HUES64 (cell line): ENCODE data around the gene ROR2.

ENCODE experiments used
- H3K27ac ChIP-seq: 2 replicates; pipeline ENCODE4 v1.7.0; 2013; ENCODE audit warnings: low read depth, low read length, inconsistent platforms
- H3K27me3 ChIP-seq: 2 replicates; pipeline ENCODE4 v1.6.1; 2013; ENCODE audit warnings: mild to moderate bottlenecking, low read length; ENCODE audit not compliant: insufficient read depth
- H3K36me3 ChIP-seq: 2 replicates; pipeline ENCODE4 v1.6.1; 2013; ENCODE audit warnings: mild to moderate bottlenecking, low read length; ENCODE audit not compliant: insufficient read depth
- H3K4me1 ChIP-seq: 2 replicates; pipeline ENCODE4 v1.6.1; 2013; ENCODE audit warnings: mild to moderate bottlenecking, low read length, moderate library complexity; ENCODE audit not compliant: insufficient read depth
- H3K4me3 ChIP-seq: 2 replicates; pipeline ENCODE4 v1.5.1; 2013; ENCODE audit warnings: mild to moderate bottlenecking, low read length, moderate library complexity
- H3K9ac ChIP-seq: 2 replicates; pipeline ENCODE4 v1.6.1; 2013; ENCODE audit warnings: mild to moderate bottlenecking, low read depth, low read length
- H3K9me3 ChIP-seq: 2 replicates; pipeline ENCODE4 v1.6.1; 2013; ENCODE audit warnings: low read depth, low read length; ENCODE audit not compliant: insufficient read depth
- WGBS: fragments of 150-250, 120-280 bp; methylation state at CpG from one replicate; pipeline ENCODE4 v1.1.7; 2013; ENCODE audit warnings: missing lambda C conversion rate; 5-methylcytosine and 5-hydroxymethylcytosine counted together

The ROR2 gene

GRCh38 chr9:91789941-91790340, 160.1 kb downstream of the ROR2 start:
- H3K4me3 ChIP-seq = no peak overlapping the region
- H3K9ac ChIP-seq = no peak overlapping the region
- no peaks in the 10 kb centered on the region for H3K36me3 ChIP-seq
- H3K27me3 ChIP-seq = no peaks in the 10 kb centered on the region
- no peaks in the 10 kb centered on the region for H3K4me1 ChIP-seq
- 0 out of 2 replicates have a peak, but pooled peaks cover 3% of the 10 kb centered on the region for H3K9me3 ChIP-seq
- WGBS = 97% methylated on average over 3 of the region's 3 CpGs
- no peak overlapping the region for H3K27ac ChIP-seq

GRCh38 chr9:91787931-91788330, 162.1 kb downstream of the ROR2 start:
- Histone ChIP-seq H3K27ac (no peak overlapping the region), H3K9me3 (0 out of 2 replicates have a peak, but pooled peaks cover 3% of the 10 kb centered on the region), H3K4me1 (no peaks in the 10 kb centered on the region), H3K4me3 (no peak overlapping the region), H3K27me3 (no peaks in the 10 kb centered on the region), H3K36me3 (no peaks in the 10 kb centered on the region), H3K9ac (no peak overlapping the region)

GRCh38 chr9:91786132-91786896, 163.7 kb downstream of the ROR2 start:
- Histone ChIP-seq H3K4me3 (no peak overlapping the region), H3K27ac (no peak overlapping the region), H3K9ac (no peak overlapping the region), H3K36me3 (no peaks in the 10 kb centered on the region), H3K9me3 (0 out of 2 replicates have a peak, but pooled peaks cover 3% of the 10 kb centered on the region), H3K27me3 (no peaks in the 10 kb centered on the region), H3K4me1 (peaks cover 7% of the 10 kb centered on the region; the same call in 1 of the 2 replicates)
- whole genome bisulfite sequencing = 92% methylated on average over 5 of the region's 6 CpGs

GRCh38 chr9:91785447-91785842, 164.6 kb downstream of the ROR2 start:
- WGBS = 94% methylated on average over 5 of the region's 5 CpGs
- Histone ChIP-seq H3K36me3 (no peaks in the 10 kb centered on the region), H3K9ac (no peak overlapping the region), H3K27me3 (no peaks in the 10 kb centered on the region), H3K9me3 (0 out of 2 replicates have a peak, but pooled peaks cover 3% of the 10 kb centered on the region), H3K27ac (no peak overlapping the region), H3K4me1 (peaks cover 14% of the 10 kb centered on the region; the same call in 1 of the 2 replicates), H3K4me3 (no peak overlapping the region)

- no peak overlapping the region for H3K27ac ChIP-seq
- no peaks in the 10 kb centered on the region for H3K36me3 ChIP-seq
Measured at GRCh38 chr9:91784673-91785446, 165.2 kb downstream of the ROR2 start.

GRCh38 chr9:91783876-91784672, 166.0 kb downstream of the ROR2 start:
- WGBS = 95% methylated on average over 14 of the region's 14 CpGs

More at GRCh38 chr9:91784673-91785446, 165.2 kb downstream of the ROR2 start:
- H3K9ac ChIP-seq = no peak overlapping the region
- peaks cover 14% of the 10 kb centered on the region; the same call in 1 of the 2 replicates for H3K4me1 ChIP-seq
- 0 out of 2 replicates have a peak, but pooled peaks cover 3% of the 10 kb centered on the region for H3K9me3 ChIP-seq
- WGBS = 93% methylated on average over 6 of the region's 6 CpGs
- no peak overlapping the region for H3K4me3 ChIP-seq
- H3K27me3 ChIP-seq = no peaks in the 10 kb centered on the region

GRCh38 chr9:91783411-91783810, 166.6 kb downstream of the ROR2 start:
- H3K27me3 ChIP-seq = no peaks in the 10 kb centered on the region
- WGBS = 95% methylated on average over 6 of the region's 6 CpGs
- no peaks in the 10 kb centered on the region for H3K9me3 ChIP-seq
- H3K27ac ChIP-seq = no peak overlapping the region
- H3K9ac ChIP-seq = no peak overlapping the region
- H3K36me3 ChIP-seq = no peaks in the 10 kb centered on the region
- H3K4me1 ChIP-seq = peaks cover 14% of the 10 kb centered on the region; the same call in 1 of the 2 replicates
- H3K4me3 ChIP-seq = no peak overlapping the region

More at GRCh38 chr9:91783876-91784672, 166.0 kb downstream of the ROR2 start:
- Histone ChIP-seq H3K27ac (no peak overlapping the region), H3K9me3 (0 out of 2 replicates have a peak, but pooled peaks cover 3% of the 10 kb centered on the region), H3K36me3 (no peaks in the 10 kb centered on the region), H3K9ac (no peak overlapping the region), H3K4me3 (no peak overlapping the region), H3K4me1 (peaks cover 14% of the 10 kb centered on the region; the same call in 1 of the 2 replicates), H3K27me3 (no peaks in the 10 kb centered on the region)

- Histone ChIP-seq H3K27me3 (no peaks in the 10 kb centered on the region), H3K4me1 (peaks cover 14% of the 10 kb centered on the region; the same call in 1 of the 2 replicates), H3K9me3 (no peaks in the 10 kb centered on the region), H3K27ac (no peak overlapping the region), H3K9ac (no peak overlapping the region), H3K4me3 (no peak overlapping the region), H3K36me3 (no peaks in the 10 kb centered on the region)
- 92% methylated on average over 5 of the region's 5 CpGs for WGBS
Measured at GRCh38 chr9:91782708-91783214, 167.3 kb downstream of the ROR2 start.

GRCh38 chr9:91781906-91782305, 168.1 kb downstream of the ROR2 start:
- Histone ChIP-seq H3K9me3 (no peaks in the 10 kb centered on the region), H3K27ac (no peak overlapping the region), H3K4me3 (no peak overlapping the region), H3K36me3 (no peaks in the 10 kb centered on the region), H3K4me1 (peaks cover 14% of the 10 kb centered on the region; the same call in 1 of the 2 replicates), H3K27me3 (no peaks in the 10 kb centered on the region), H3K9ac (no peak overlapping the region)
- WGBS = 52% methylated on average over 3 of the region's 3 CpGs

- no peaks in the 10 kb centered on the region for H3K9me3 ChIP-seq
- no peak overlapping the region for H3K4me3 ChIP-seq
- no peaks in the 10 kb centered on the region for H3K27me3 ChIP-seq
- H3K9ac ChIP-seq = no peak overlapping the region
- WGBS = 92% methylated on average over 10 of the region's 10 CpGs
- H3K36me3 ChIP-seq = no peaks in the 10 kb centered on the region
- peaks cover 14% of the 10 kb centered on the region for H3K4me1 ChIP-seq
- no peak overlapping the region for H3K27ac ChIP-seq
Measured at GRCh38 chr9:91781116-91781515, 168.9 kb downstream of the ROR2 start.
